ENCODE data around the gene CDC42SE2.

DNA sequence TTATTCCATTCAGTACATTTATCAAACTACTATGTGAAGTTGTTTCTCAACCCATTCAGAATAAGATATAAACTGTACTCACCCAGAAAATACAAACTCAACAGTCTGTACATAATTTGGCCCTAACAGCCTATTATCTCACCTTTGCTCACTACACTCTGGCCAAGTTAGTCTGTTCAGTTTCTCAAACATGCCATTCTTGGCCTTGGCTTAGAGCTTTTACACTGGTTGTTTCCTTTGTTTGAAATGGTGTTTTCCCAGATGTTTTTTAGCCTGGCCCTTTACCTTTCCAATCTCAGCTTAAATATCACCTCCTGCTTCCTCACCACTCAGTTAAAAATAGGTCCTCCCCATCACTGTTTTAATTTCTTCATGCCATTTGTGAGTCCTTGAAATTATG is 13.6 kb downstream of the CDC42SE2 start:
- TF ChIP-seq, protein P1, sequence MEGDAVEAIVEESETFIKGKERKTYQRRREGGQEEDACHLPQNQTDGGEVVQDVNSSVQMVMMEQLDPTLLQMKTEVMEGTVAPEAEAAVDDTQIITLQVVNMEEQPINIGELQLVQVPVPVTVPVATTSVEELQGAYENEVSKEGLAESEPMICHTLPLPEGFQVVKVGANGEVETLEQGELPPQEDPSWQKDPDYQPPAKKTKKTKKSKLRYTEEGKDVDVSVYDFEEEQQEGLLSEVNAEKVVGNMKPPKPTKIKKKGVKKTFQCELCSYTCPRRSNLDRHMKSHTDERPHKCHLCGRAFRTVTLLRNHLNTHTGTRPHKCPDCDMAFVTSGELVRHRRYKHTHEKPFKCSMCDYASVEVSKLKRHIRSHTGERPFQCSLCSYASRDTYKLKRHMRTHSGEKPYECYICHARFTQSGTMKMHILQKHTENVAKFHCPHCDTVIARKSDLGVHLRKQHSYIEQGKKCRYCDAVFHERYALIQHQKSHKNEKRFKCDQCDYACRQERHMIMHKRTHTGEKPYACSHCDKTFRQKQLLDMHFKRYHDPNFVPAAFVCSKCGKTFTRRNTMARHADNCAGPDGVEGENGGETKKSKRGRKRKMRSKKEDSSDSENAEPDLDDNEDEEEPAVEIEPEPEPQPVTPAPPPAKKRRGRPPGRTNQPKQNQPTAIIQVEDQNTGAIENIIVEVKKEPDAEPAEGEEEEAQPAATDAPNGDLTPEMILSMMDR (IDR thresholded peaks at IDR 0.05), result no peak
- TF ChIP-seq SIN3A (IDR thresholded peaks at IDR 0.05; ENCODE audit: borderline replicate concordance, insufficient read depth, low read depth, low read length), result no peak
- TF ChIP-seq REST (IDR thresholded peaks at IDR 0.05; ENCODE audit: insufficient read depth in 1 of 2, low read depth in 2 of 2, low read length in 1 of 2), result no peak
- TF ChIP-seq POLR2AphosphoS5 (IDR thresholded peaks at IDR 0.05; ENCODE audit: low read depth, low read length), result no peak
